Heart left ventricle (tissue), 13 donors: ENCODE results near the gene WNT5A.

Experiments used
- CTCF ChIP-seq, 12 donors: fragments of 200-600 bp; sonication (generic) in 4 of 12; IDR thresholded peaks; one replicate each; pipeline versions ENCODE4 v1.5.0 to v1.8.0; 2018 to 2022; ENCODE audit warnings: antibody characterized with exemption in 12 of 12, mild to moderate bottlenecking in 5 of 12
- POLR2A ChIP-seq, 2 donors: fragments of 450-650 bp; IDR thresholded peaks; one replicate each; pipeline ENCODE4 v1.6.1; 2017; ENCODE audit warnings: antibody characterized with exemption in 2 of 2, mild to moderate bottlenecking in 2 of 2, moderate library complexity in 2 of 2
- donor health status: ischemic (EF 13 %, LVEDD 7.1; RV severe dilation, severe dysfunction).
- donor health status: DM: no; HTN: yes; CAD: no.
- donor health status: DM: no; HTN: no; CAD: no.
- donor health status: ischemic (EF 25% LVEDD 6.9; RV normal size, moderate dysfunction).
- donor health status: ischemic (EF 25% LVEDD 5.7; RV mildly dilated, moderate dysfunction).
- donor health status: ischemic (EF 35%, LVEDD 5.7; RV mildly dilated, moderate dysfunction).
- donor health status: nonischemic (EF 11% LVEDD 7.7; RV severe dilation, severe dysfunction).
- donor health status: DM: yes; HTN: yes; CAD: no.
- donor health status: PGD.
- donor health status: ischemic (EF 29% LVEDD 5.4; RV normal size, mild dysfunction).
- donor health status: nonischemic (EF 23%, LVEDD 6.1; RV moderate dilation, normal function).

GRCh38 chr3:55488398-55489055 lies 1.4 kb upstream of the WNT5A start:
- TF ChIP-seq CTCF (IDR thresholded peaks at IDR 0.05) = no peak
- no peak for TF ChIP-seq POLR2A (IDR thresholded peaks at IDR 0.05)
